Retina (tissue), 1 donor: Measurements from ENCODE around the gene AURKB.
"Not testable (repeated sequence)": the region's sequence is repeated elsewhere in the genome, so short reads cannot be mapped to it uniquely, and the experiment has no call there.

Experiments
- DNase-seq: peaks from one replicate; pipeline ENCODE4 v3.0.0-alpha.2; 2016

The AURKB gene

GRCh38 chr17:8209907-8210760 lies at the start of gene AURKB:
Gene AURKB, minus strand, starts transcription at chr17:8210575. Its CDS starts 351 bp downstream, at chr17:8210224.
- peak; percentile 94 for DNase-seq

GRCh38 chr17:8257801-8258200 lies 47.4 kb upstream of the AURKB start:
- DNase-seq: no peak

GRCh38 chr17:8256691-8257090 lies 46.3 kb upstream of the AURKB start:
- no peak for DNase-seq

DNA sequence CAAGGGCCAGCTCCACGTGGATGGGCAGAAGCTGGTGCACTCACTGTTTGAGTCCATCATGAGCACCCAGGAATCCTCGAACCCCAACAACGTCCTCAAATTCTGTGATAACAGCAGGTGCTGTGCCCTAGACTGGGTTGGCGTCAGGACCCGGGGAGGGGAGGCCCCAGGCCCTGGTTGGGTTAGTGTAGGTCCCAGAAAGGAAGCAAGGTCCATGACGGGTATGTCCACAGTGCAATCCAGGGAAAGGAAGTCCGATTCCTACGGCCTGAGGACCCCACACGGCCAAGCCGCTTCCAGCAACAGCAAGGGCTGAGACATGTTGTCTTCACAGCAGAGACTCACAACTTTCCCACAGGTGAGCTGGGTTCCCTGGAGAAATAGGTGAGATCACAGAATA lies 45.9 kb upstream of the AURKB start:
- DNase-seq: no peak

DNA sequence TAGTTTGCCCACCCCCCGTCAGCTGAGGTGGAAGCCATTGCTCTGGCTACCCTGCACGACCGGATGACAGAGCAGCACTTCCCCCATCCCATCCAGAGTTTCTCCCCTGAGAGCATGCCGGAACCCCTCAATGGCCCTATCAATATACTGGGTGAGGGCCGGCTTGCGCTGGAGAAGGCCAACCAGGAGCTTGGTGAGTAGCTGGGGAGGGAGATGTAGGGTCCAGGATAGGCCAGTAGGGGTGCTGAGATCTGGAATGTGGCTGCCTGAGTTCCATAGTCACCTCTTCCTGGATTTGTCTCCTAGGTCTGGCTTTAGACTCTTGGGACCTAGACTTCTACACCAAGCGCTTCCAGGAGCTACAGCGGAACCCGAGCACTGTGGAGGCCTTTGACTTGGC lies 45.1 kb upstream of the AURKB start:
- DNase-seq: no peak

DNA sequence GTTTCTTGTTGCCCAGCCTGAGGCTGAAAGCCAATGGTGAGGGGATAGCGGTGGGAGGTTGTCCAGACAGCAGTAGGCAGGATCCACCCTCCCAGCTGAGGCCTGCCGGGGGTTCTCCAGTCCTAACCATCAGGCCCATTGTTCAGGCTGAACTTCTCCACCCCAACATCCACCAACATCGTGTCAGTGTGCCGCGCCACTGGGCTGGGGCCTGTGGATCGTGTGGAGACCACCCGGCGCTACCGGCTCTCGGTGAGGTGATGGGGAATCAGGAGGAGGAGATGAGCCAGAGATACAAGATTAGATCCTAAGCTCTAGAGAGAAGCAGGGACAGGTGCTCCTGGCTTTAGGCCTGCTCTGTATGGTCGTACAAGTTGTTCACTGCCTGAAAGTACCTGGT lies 44.5 kb upstream of the AURKB start:
- no peak for DNase-seq

GRCh38 chr17:8253801-8254200 lies 43.4 kb upstream of the AURKB start:
- DNase-seq: no peak

- DNase-seq: not testable (repeated sequence)
Measured at GRCh38 chr17:8251411-8251810, 41.0 kb upstream of the AURKB start.

DNA sequence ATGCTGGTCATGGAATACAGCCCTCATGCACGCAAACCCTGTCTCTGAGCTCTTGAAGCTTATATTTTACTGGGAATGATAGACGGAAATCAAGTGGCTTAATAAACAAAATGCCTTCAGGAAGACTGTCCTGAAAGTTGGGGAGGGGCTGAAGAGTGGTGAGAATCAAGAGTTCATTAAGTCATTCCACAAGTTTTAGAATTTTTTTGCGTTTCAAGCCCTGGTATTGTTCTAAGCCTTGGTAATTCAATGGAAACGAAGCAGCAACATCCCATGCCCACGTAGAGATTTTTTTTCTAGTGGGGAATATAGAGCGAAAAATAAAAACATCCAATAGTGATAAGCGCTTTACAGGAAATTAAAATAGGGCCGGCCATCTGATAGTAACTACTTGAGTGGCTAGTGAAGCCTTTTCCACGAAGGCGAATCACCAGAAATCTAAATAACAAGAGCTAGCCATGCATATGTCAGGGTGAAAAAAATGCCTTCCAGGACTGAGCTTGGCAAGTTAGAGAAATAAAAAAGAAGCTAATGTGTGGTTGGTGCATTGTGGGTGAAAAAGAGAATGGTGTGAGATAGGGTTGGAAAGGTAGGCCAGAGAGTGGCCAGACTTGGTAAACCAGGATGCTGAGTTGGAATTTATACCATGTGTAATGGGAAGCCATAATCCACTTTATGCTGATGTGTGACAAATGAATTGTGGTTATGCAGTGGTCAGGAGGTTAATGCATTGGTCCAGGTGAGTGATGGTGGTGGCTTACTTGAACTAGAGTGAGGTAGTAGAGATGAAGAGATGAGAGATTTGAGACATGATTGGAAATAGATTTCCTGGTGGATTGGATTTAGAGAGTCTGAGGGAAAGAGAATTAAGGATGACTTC lies 39.5 kb upstream of the AURKB start:
- no peak for DNase-seq

- peak; percentile 97 for DNase-seq
Measured at GRCh38 chr17:8248751-8249607, 38.6 kb upstream of the AURKB start, which contains the start of gene PFAS. Gene PFAS, plus strand, starts transcription at chr17:8249289. Its CDS starts 4,649 bp downstream, at chr17:8253938.

DNA sequence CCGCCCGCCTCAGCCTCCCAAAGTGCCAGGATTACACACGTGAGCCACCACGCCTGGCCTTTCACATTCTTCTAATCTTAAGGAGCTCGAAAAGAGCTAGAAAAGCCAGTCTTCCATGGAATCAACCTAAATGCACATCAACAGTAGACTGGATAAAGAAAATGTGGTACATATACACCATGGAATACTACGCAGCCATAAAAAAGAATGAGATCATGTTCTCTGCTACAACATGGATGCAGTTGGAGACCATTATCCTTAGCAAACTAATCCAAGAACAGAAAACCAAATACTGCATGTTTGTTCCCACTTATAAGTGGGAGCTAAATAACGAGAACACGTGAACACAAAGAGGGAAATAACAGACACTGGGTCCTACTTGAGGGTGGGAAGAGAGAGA lies 34.4 kb upstream of the AURKB start:
- no peak for DNase-seq

- DNase-seq: no peak
Measured at GRCh38 chr17:8243827-8244226, 33.5 kb upstream of the AURKB start.

DNA sequence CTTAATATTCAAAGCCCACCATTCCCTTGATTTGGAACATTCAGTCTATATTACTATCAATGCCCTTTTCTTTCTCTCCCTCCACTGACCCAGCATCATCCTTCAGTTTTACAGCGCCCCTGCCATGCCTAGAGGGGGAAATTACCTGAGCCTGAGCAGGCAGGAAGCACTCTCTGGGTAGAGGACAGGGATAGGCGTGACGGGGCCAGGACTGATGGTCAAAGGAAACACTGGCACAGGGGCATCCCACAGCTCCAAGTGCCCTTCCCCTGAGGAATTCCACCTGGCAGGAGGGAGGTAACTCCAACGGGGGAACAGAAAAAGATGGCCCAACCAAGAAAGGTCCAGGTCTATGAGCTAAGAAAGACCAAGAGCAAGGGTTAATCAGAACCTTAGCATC lies 27.5 kb upstream of the AURKB start:
- no peak for DNase-seq

GRCh38 chr17:8237175-8237574 lies 26.8 kb upstream of the AURKB start:
- no peak for DNase-seq

DNA sequence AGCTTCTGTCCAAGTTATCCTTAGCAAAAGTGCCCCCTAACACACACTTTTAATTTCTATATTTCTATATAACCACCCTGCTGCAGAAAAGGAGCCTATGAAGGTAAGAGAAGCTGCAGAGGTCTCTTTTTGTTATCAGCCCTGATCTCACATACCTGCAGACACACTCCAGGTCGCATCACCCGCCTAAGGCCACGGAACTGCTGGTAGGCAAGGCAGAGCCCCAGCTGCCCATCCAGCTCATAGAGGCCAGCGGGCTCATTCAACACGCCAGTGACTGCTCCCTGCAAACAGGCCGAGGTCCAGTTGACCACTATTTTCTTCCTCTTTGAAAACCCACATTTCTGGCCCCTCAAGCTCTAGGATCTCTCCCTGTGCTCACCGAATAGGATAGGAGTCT lies 25.3 kb upstream of the AURKB start:
- DNase-seq: no peak

DNA sequence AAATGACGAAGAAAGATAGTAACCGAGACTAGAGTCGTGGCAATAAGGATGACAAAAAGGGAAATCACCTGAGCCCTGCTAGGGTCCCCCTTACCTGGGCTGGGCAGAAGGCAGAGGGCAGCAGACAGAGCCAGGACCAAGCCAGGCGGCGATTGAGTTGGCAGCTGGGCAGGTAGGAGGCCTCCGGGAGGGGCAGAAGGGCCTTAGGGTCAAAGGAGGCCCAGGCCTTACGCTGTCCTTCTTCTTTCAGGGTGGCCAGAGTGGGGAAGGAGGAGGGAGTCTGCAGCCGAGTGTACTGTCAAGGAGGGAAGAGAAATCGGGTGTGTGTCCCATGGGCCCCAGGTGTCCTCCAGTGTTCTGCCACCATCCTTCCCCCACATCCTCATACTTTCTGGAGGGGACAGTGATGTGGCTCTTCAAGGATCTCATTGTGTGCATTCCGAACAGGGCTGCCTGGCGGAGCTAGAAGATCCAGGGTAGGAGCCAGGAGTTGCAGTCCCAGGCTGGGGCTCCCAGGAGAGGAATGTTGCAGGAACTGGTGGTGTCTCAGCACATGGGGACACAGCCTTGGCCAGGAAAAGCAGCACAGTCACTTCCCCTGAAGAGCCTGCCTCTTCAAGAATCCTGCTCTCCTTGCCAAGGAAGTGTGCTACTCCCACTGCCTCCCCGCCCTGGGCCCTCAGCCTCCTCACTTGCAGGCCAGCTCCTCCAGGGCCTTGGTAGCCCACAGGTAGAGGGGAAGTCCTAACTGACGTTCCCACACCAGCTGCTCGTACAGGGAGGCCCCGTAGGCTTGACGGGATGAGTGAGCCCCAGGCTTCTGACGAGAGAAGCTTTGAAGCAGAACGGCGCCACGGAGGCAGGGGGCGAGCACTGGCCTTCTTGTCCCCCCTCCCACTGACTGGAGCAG lies 24.2 kb upstream of the AURKB start:
- DNase-seq: no peak

DNA sequence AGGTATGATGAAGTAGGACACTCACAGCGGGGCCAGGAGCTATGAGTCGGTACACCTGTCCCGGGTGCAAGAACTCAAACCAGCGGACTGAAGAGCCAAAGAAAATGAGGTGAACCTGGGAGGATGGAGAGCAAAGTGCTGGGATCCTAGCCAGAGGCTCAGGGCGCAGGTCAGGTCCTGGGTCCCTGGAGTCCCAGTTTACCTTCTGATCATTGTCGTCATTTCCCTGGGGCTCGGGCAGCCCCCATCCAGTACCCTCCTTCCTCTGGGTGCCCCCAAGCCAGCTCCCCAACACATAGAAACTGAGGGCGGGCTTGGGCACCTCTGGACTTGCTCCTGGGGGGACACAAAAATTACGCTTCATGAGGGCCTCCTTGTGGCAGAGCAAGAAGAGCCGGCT lies 21.3 kb upstream of the AURKB start:
- DNase-seq: no peak

- DNase-seq: no peak
Measured at GRCh38 chr17:8227238-8227581, 16.8 kb upstream of the AURKB start.

GRCh38 chr17:8226536-8227237 lies 16.3 kb upstream of the AURKB start:
- DNase-seq: peak; percentile 93

DNA sequence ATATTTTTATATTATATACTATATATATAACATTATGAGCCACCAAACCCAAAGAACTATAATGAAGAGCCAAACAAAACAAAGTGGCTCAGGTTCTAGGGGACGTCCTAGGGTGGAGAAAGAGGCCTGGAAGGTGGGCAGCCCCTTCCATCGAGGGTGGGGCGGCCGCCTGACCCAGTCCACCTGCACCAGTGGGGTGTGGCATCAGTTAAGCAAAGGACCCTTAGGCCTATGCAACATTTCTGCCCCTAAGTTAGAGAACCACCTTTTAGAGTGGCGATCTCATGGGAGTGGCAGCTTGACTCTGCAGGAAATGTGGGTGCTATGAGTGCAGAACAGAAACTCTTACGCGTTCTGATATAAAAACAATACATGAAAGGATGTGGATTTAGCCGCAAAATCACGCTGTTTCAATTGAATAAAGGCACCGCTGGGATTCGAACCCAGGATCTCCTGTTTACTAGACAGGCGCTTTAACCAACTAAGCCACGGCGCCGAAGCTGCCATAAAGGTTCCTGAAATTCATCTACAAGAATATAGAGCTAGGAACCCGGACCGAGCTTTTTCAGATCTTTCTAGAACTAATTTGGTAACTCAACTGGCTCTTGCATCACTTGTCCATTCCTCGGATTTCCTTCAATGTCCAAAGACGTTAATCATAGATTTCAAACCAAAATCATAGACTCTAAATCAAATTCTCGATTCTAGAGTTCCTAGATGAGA lies 15.6 kb upstream of the AURKB start:
- DNase-seq: no peak
